ENCODE data around the gene SLC17A2.

SLC17A2 gene

GRCh38 chr6:25875563-25875905 lies 55.0 kb downstream of the SLC17A2 start:
- DNase-seq, result no peak
- Histone ChIP-seq H3K9ac (ENCODE audit: low read length) (no peak overlapping the region), H3K9me3 (replicated peaks; ENCODE audit: insufficient read depth, low read length) (no peaks in the 10 kb centered on the region), H3F3A (ENCODE audit: insufficient read depth, low read length) (no peaks in the 10 kb centered on the region), H3K27me3 (replicated peaks; ENCODE audit: insufficient read depth, low read length) (no peaks in the 10 kb centered on the region), H4K20me1 (ENCODE audit: insufficient read depth, low read length) (no peaks in the 10 kb centered on the region), H3K79me2 (ENCODE audit: low read length) (no peaks in the 10 kb centered on the region), H3K4me2 (ENCODE audit: low read depth, low read length) (no peak overlapping the region), H2AFZ (ENCODE audit: low read length) (no peak overlapping the region), H3K36me3 (replicated peaks; ENCODE audit: insufficient read depth, low read length) (no peaks in the 10 kb centered on the region), H3K4me3 (ENCODE audit: low read length) (no peak overlapping the region), H3K4me1 (ENCODE audit: low read length) (no peaks in the 10 kb centered on the region), H3K27ac (ENCODE audit: low read length) (no peak overlapping the region), H3K9me2 (replicated peaks; ENCODE audit: insufficient read depth, low read length) (no peaks in the 10 kb centered on the region)
- TF ChIP-seq CTCF (IDR thresholded peaks at IDR 0.05; ENCODE audit: low read length), result no peak

GRCh38 chr6:25874822-25875562 lies 55.5 kb downstream of the SLC17A2 start:
- H3F3A ChIP-seq (ENCODE audit: insufficient read depth, low read length), result no peaks in the 10 kb centered on the region
- no peak overlapping the region for H3K4me2 ChIP-seq (ENCODE audit: low read depth, low read length)
- H3K4me3 ChIP-seq (ENCODE audit: low read length), result no peak overlapping the region
- no peak overlapping the region for H3K9ac ChIP-seq (ENCODE audit: low read length)
- no peak for DNase-seq
- no peaks in the 10 kb centered on the region for H3K9me3 ChIP-seq (replicated peaks; ENCODE audit: insufficient read depth, low read length)
- TF ChIP-seq EZH2 (optimal IDR thresholded peaks at IDR 0.05; ENCODE audit: low read depth, low read length) (no peak), CTCF (IDR thresholded peaks at IDR 0.05; ENCODE audit: low read length) (no peak), EZH2phosphoT487 (IDR thresholded peaks at IDR 0.05; ENCODE audit: low read length) (no peak)
- H3K36me3 ChIP-seq (replicated peaks; ENCODE audit: insufficient read depth, low read length), result no peaks in the 10 kb centered on the region
- no peaks in the 10 kb centered on the region for H3K4me1 ChIP-seq (ENCODE audit: low read length)
- H3K27ac ChIP-seq (ENCODE audit: low read length), result no peak overlapping the region
- no peaks in the 10 kb centered on the region for H4K20me1 ChIP-seq (ENCODE audit: insufficient read depth, low read length)
- no peak overlapping the region for H2AFZ ChIP-seq (ENCODE audit: low read length)
- H3K79me2 ChIP-seq (ENCODE audit: low read length), result no peaks in the 10 kb centered on the region
- H3K27me3 ChIP-seq (replicated peaks; ENCODE audit: insufficient read depth, low read length), result no peaks in the 10 kb centered on the region
- H3K9me2 ChIP-seq (replicated peaks; ENCODE audit: insufficient read depth, low read length), result no peaks in the 10 kb centered on the region

- H3K27me3 ChIP-seq (replicated peaks; ENCODE audit: insufficient read depth, low read length), result no peaks in the 10 kb centered on the region
- no peak for TF ChIP-seq CTCF (IDR thresholded peaks at IDR 0.05; ENCODE audit: low read length)
- TF ChIP-seq EZH2 (optimal IDR thresholded peaks at IDR 0.05; ENCODE audit: low read depth, low read length), result no peak
- no peak for TF ChIP-seq EZH2phosphoT487 (IDR thresholded peaks at IDR 0.05; ENCODE audit: low read length)
- H3K9me2 ChIP-seq (replicated peaks; ENCODE audit: insufficient read depth, low read length), result no peaks in the 10 kb centered on the region
- H3K9me3 ChIP-seq (replicated peaks; ENCODE audit: insufficient read depth, low read length), result no peaks in the 10 kb centered on the region
- no peak within 1 kb of the TSS for H3K9ac ChIP-seq (ENCODE audit: low read length)
- H2AFZ ChIP-seq (ENCODE audit: low read length), result no peak within 1 kb of the TSS
- H3K79me2 ChIP-seq (ENCODE audit: low read length), result no peaks in the 10 kb centered on the region
- H3F3A ChIP-seq (ENCODE audit: insufficient read depth, low read length), result no peaks in the 10 kb centered on the region
- no peak within 1 kb of the TSS for H3K27ac ChIP-seq (ENCODE audit: low read length)
- DNase-seq, result no peak
- no peaks in the 10 kb centered on the region for H3K4me1 ChIP-seq (ENCODE audit: low read length)
- H3K4me3 ChIP-seq (ENCODE audit: low read length), result no peak within 1 kb of the TSS
- H4K20me1 ChIP-seq (ENCODE audit: insufficient read depth, low read length), result no peaks in the 10 kb centered on the region
- H3K36me3 ChIP-seq (replicated peaks; ENCODE audit: insufficient read depth, low read length), result no peaks in the 10 kb centered on the region
- no peak within 1 kb of the TSS for H3K4me2 ChIP-seq (ENCODE audit: low read depth, low read length)
Observed at GRCh38 chr6:25874118-25874517, 56.4 kb downstream of the SLC17A2 start, which contains the start of gene SLC17A3. TSS of gene SLC17A3 (minus strand) at chr6:25874243. CDS start at chr6:25868387, 5,856 bp downstream.
